RWPE2 (cell line): ENCODE measurements around the gene ISM2.
A peak's percentile ranks its signal among the peaks of the same experiment; 100 is the strongest.

Source experiments
- ATAC-seq: fragments of 200-7000 bp; cut with Tn5 transposase; 3 replicates; pipeline ENCODE4 v1.9.1; 2021; ENCODE audit warnings: low read depth
- DNase-seq: peaks from one replicate; pipeline ENCODE4 v3.0.0-alpha.2; 2020; ENCODE audit warnings: low spot score
- H3K27ac ChIP-seq: fragments of 450-650 bp; 2 replicates; pipeline ENCODE4 v1.5.1; 2017; ENCODE audit warnings: mild to moderate bottlenecking; ENCODE audit not compliant: poor library complexity, severe bottlenecking
- H3K27me3 ChIP-seq: fragments of 250-450 bp; sonication (Bioruptor Pico); 2 replicates; pipeline ENCODE4 v1.5.1; 2021; ENCODE audit warnings: mild to moderate bottlenecking, moderate library complexity; ENCODE audit not compliant: insufficient read depth, poor library complexity, severe bottlenecking
- H3K36me3 ChIP-seq: fragments of 250-450 bp; sonication (Bioruptor Pico); 2 replicates; pipeline ENCODE4 v1.5.1; 2020; ENCODE audit warnings: low read depth, mild to moderate bottlenecking, moderate library complexity
- H3K4me1 ChIP-seq: fragments of 250-450 bp; sonication (Bioruptor Pico); 2 replicates; pipeline ENCODE4 v1.5.1; 2021; ENCODE audit warnings: mild to moderate bottlenecking, moderate library complexity; ENCODE audit not compliant: insufficient read depth, poor library complexity, severe bottlenecking
- H3K4me3 ChIP-seq: fragments of 250-450 bp; sonication (Bioruptor Pico); 2 replicates; pipeline ENCODE4 v1.5.1; 2021; ENCODE audit warnings: mild to moderate bottlenecking, moderate library complexity; ENCODE audit not compliant: severe bottlenecking
- H3K9me3 ChIP-seq: fragments of 250-450 bp; sonication (Bioruptor Pico); 2 replicates; pipeline ENCODE4 v1.5.1; 2021; ENCODE audit warnings: mild to moderate bottlenecking, moderate library complexity; ENCODE audit not compliant: severe bottlenecking
- TF ChIP-seq, protein P1 (sequence below): fragments of 450-650 bp; IDR thresholded peaks from one replicate; pipeline ENCODE4 v1.5.1; 2017; ENCODE audit warnings: mild to moderate bottlenecking, moderate library complexity; ENCODE audit not compliant: poor library complexity, severe bottlenecking

Gene ISM2

DNA sequence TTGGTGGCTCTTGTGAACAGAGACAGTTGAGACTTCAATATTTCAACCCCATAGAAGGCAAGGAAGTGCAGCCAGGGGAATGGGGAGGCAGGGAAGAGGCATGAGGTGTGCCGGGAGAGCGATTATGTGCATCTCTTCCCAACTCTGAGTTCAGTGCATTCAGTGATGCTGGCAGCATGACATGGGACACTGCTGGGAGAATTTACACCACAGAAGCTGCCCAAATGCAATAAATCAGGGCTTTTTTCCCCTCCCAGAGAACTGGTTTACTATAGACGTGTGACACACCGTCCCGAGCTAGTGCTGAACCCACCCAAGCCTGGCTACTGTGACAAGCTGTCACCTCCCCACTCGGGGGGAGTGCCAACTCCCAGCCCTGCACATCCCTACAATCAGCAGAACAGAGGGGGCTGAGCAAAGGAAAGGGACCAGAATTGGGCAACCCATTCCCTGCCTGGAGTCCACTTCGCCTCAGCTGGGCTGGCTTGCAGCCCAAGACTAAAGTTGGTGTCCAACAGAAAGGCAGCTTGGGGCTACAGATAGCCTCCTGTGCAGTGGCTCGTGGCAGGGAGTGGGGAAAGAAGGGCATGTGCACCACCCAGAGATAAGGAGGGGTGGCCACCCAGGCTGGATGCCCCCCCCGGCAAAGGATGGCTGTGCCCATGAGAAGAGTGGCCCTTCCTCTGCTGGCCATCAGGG is 24.0 kb downstream of the ISM2 start:
- no peaks in the 10 kb centered on the region for H3K27me3 ChIP-seq
- no peak overlapping the region for H3K27ac ChIP-seq
- H3K4me1 ChIP-seq: no peaks in the 10 kb centered on the region
- no peak overlapping the region for H3K4me3 ChIP-seq
- ATAC-seq (no peak), DNase-seq (no peak)
- TF ChIP-seq, protein P1, sequence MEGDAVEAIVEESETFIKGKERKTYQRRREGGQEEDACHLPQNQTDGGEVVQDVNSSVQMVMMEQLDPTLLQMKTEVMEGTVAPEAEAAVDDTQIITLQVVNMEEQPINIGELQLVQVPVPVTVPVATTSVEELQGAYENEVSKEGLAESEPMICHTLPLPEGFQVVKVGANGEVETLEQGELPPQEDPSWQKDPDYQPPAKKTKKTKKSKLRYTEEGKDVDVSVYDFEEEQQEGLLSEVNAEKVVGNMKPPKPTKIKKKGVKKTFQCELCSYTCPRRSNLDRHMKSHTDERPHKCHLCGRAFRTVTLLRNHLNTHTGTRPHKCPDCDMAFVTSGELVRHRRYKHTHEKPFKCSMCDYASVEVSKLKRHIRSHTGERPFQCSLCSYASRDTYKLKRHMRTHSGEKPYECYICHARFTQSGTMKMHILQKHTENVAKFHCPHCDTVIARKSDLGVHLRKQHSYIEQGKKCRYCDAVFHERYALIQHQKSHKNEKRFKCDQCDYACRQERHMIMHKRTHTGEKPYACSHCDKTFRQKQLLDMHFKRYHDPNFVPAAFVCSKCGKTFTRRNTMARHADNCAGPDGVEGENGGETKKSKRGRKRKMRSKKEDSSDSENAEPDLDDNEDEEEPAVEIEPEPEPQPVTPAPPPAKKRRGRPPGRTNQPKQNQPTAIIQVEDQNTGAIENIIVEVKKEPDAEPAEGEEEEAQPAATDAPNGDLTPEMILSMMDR: no peak
- no peaks in the 10 kb centered on the region for H3K36me3 ChIP-seq
- H3K9me3 ChIP-seq: no peaks in the 10 kb centered on the region

DNA sequence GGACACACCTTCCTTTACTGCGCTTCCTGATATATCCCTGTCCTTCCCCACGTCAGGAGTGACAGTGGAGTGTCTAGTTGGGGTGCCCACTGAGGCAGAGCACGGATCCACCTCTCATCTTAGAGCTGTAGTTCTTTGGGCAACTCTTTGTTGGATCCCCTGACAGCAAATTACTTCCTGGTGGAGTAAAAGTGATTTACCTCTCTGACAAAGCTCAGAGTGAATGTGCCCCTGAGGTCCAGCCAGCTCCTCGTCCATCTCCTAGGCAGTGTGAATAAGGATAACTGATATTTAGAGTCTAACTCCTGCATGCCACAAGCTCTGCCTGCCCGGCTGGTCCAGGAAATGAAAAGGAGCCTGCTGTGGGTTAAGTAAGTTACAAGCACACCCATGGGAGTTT is 24.7 kb downstream of the ISM2 start:
- peaks cover 3% of the 10 kb centered on the region; the same call in 1 of the 2 replicates for H3K36me3 ChIP-seq
- no peak overlapping the region for H3K27ac ChIP-seq
- no peaks in the 10 kb centered on the region for H3K27me3 ChIP-seq
- DNase-seq (no peak), ATAC-seq (no peak)
- H3K4me3 ChIP-seq: no peak overlapping the region
- TF ChIP-seq, protein P1: no peak
- no peaks in the 10 kb centered on the region for H3K4me1 ChIP-seq
- no peaks in the 10 kb centered on the region for H3K9me3 ChIP-seq

DNA sequence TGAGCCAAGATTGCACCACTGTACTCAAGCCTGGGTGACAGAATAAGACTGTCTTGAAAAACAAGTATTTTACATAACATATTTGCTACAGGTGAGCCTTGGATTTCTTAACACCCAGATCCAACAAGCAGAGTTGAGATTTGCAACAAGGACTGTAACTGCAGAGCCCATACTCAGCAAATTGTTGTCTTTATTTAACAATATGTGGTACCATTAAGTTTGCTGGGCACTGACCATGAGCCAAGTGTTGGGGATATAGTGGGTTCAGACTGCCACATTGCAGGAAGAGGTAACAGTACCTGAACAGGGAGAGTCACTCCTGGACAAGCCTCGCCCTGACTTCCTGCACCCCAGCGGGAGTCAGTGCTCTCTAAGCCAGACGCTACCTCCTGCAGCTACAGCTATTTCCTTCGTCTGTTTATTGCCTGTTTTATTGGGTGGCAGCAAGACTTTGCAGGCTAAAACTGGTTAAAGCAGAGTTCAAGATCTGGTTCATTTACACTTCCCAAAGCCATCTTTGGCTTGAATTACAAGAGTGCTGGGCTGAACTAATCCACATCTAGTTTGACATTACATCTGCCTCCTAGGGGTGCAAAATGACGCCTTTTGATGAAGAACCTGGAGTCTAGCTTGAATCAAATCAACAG is 28.3 kb downstream of the ISM2 start:
- no peak overlapping the region for H3K4me3 ChIP-seq
- H3K4me1 ChIP-seq: no peaks in the 10 kb centered on the region
- no peak overlapping the region for H3K27ac ChIP-seq
- DNase-seq (no peak), ATAC-seq (peak; percentile 41; the same call in 1 of the 3 replicates)
- TF ChIP-seq, protein P1: no peak
- H3K27me3 ChIP-seq: no peaks in the 10 kb centered on the region
- peaks cover 35% of the 10 kb centered on the region for H3K36me3 ChIP-seq
- H3K9me3 ChIP-seq: no peaks in the 10 kb centered on the region

DNA sequence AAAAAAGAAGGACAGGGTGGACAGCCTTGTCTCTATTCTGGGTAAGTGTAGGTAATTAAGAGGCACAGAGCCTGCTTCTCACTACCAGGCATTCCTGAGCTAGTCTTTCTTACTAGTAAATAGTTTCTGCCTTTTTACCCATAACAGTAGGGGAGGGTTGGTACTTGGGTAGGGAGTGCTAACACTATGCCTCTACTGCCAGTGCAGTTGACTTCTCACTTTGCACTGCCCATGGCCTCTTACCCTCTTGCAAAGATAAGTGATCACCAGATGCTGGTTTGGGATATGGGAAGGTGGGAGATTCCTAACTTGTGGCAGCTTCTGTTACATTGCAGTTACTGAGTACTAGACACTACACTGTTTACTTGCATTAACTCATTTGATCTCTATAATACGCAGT is 29.1 kb downstream of the ISM2 start:
- peak; percentile 15; the same call in 1 of the 3 replicates for ATAC-seq
- Histone ChIP-seq H3K4me1 (no peaks in the 10 kb centered on the region), H3K4me3 (no peak overlapping the region), H3K27ac (no peak overlapping the region), H3K9me3 (no peaks in the 10 kb centered on the region), H3K36me3 (peaks cover 43% of the 10 kb centered on the region), H3K27me3 (no peaks in the 10 kb centered on the region)
- TF ChIP-seq, protein P1: no peak
- DNase-seq: no peak

DNA sequence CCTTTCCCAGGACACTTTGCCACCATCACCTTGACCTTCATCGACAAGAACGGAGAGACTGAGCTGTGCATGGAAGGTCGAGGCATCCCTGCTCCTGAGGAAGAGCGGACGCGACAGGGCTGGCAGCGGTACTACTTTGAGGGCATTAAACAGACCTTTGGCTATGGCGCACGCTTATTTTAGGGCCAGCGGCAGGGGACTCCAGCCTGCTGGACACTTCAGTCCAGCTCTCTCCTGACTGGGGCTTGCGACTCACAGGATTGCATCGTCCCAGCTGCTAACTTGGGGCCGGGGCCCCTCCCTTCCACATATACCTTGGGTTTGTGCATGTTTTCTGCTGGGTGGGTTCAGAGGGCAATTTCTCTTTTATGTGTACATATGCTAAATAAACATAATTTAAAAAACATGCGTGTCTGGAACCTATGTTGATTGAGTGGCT is 29.5 kb downstream of the ISM2 start:
- TF ChIP-seq, protein P1: no peak
- H3K4me1 ChIP-seq: no peaks in the 10 kb centered on the region

More for the DNA sequence above, 29.5 kb downstream of the ISM2 start:
- no peak for ATAC-seq
- H3K36me3 ChIP-seq: peaks cover 48% of the 10 kb centered on the region
- no peak overlapping the region for H3K4me3 ChIP-seq
- H3K27me3 ChIP-seq: no peaks in the 10 kb centered on the region
- DNase-seq: no peak
- no peaks in the 10 kb centered on the region for H3K9me3 ChIP-seq
- H3K27ac ChIP-seq: no peak overlapping the region
